CD14-positive monocyte (primary cell): Measurements from ENCODE around the gene EEFSEC. TPM values are rescaled to one million over a fixed set of nuclear protein-coding genes. Genes with fewer than 3 reads are reported as not detected.
A peak's percentile ranks its signal among the peaks of the same experiment; 100 is the strongest.

Experiments
- DNase-seq, 3 donors: peaks; one replicate each; pipeline ENCODE4 v3.0.0-alpha.2; 2011 to 2022
- H2AFZ ChIP-seq: 2 replicates; pipeline ENCODE4 v1.6.0; 2012; ENCODE audit warnings: mild to moderate bottlenecking, low read depth, low read length, inconsistent platforms; ENCODE audit not compliant: insufficient read depth, poor library complexity, severe bottlenecking
- H3K27ac ChIP-seq, 2 donors: 1 replicate in 1 of 2; 2 replicates in 1 of 2; pipeline ENCODE4 v1.5.1; 2012 to 2013; ENCODE audit warnings: low read length in 2 of 2, control low read depth in 1 of 2, inconsistent platforms in 1 of 2, low read depth in 1 of 2, mild to moderate bottlenecking in 1 of 2
- H3K27me3 ChIP-seq, 2 donors: one replicate each; pipeline versions ENCODE4 v1.6.0 to v1.6.1; 2011 to 2013; ENCODE audit warnings: low read length in 2 of 2; ENCODE audit not compliant: control insufficient read depth in 2 of 2, insufficient read depth in 2 of 2
- H3K36me3 ChIP-seq, 2 donors: replicated peaks in 1 of 2; 1 replicate in 1 of 2; 2 replicates in 1 of 2; pipeline versions ENCODE4 v1.5.1 to v1.6.1; 2012 to 2013; ENCODE audit warnings: low read length in 2 of 2, control low read depth in 1 of 2, inconsistent platforms in 1 of 2, mild to moderate bottlenecking in 1 of 2; ENCODE audit not compliant: insufficient read depth in 2 of 2, control insufficient read depth in 1 of 2
- H3K4me1 ChIP-seq, 2 donors: 1 replicate in 1 of 2; 2 replicates in 1 of 2; pipeline versions ENCODE4 v1.5.1 to v1.6.1; 2012 to 2013; ENCODE audit warnings: low read length in 2 of 2, control low read depth in 1 of 2, inconsistent platforms in 1 of 2, mild to moderate bottlenecking in 1 of 2, moderate library complexity in 1 of 2; ENCODE audit not compliant: insufficient read depth in 2 of 2, control insufficient read depth in 1 of 2
- H3K4me2 ChIP-seq: replicated peaks from 2 replicates; pipeline ENCODE3; 2012; ENCODE audit warnings: low read length, moderate library complexity, mild to moderate bottlenecking; ENCODE audit not compliant: poor library complexity, severe bottlenecking; ENCODE audit errors: extremely low read depth
- H3K4me3 ChIP-seq, 3 experiments: fragments of 200-600 bp in 1 of 3; sonication (generic) in 1 of 3; replicated peaks in 1 of 3; 1 replicate in 2 of 3; 2 replicates in 1 of 3; pipeline ENCODE4 v1.5.1; 2011 to 2013; ENCODE audit warnings: low read length in 3 of 3, mild to moderate bottlenecking in 3 of 3, control low read depth in 2 of 3, low read depth in 2 of 3, inconsistent platforms in 1 of 3, moderate library complexity in 1 of 3
- H3K79me2 ChIP-seq: 2 replicates; pipeline ENCODE4 v1.6.0; 2012; ENCODE audit warnings: mild to moderate bottlenecking, control low read depth, inconsistent platforms, low read length, moderate library complexity; ENCODE audit not compliant: insufficient read depth
- H3K9ac ChIP-seq: 2 replicates; pipeline ENCODE4 v1.6.0; 2017; ENCODE audit warnings: low read length, mild to moderate bottlenecking; ENCODE audit not compliant: insufficient read depth, poor library complexity, severe bottlenecking
- H3K9me3 ChIP-seq, 2 donors: replicated peaks in 1 of 2; 1 replicate in 1 of 2; 2 replicates in 1 of 2; pipeline versions ENCODE4 v1.5.1 to v1.6.1; 2012 to 2013; ENCODE audit warnings: low read length in 2 of 2, control low read depth in 1 of 2; ENCODE audit not compliant: control insufficient read depth in 1 of 2, insufficient read depth in 1 of 2
- H4K20me1 ChIP-seq: 2 replicates; pipeline ENCODE4 v1.6.0; 2012; ENCODE audit warnings: mild to moderate bottlenecking, low read length, control low read depth, moderate library complexity; ENCODE audit not compliant: insufficient read depth
- H3K27ac Mint-ChIP-seq, 7 donors: one replicate each; pipeline ENCODE4 v1.8.0; 2020; ENCODE audit warnings: mild to moderate bottlenecking in 7 of 7, mixed read lengths in 7 of 7, moderate library complexity in 6 of 7, inconsistent platforms in 2 of 7
- H3K27me3 Mint-ChIP-seq, 3 donors: one replicate each; pipeline ENCODE4 v1.8.0; 2021 to 2022; ENCODE audit warnings: low read depth in 3 of 3, mild to moderate bottlenecking in 3 of 3, mixed read lengths in 3 of 3, moderate library complexity in 3 of 3, inconsistent platforms in 1 of 3
- H3K36me3 Mint-ChIP-seq, 2 donors: one replicate each; pipeline ENCODE4 v1.8.0; 2020; ENCODE audit warnings: mixed read lengths in 2 of 2, inconsistent platforms in 1 of 2, mild to moderate bottlenecking in 1 of 2
- H3K4me1 Mint-ChIP-seq: one replicate; pipeline ENCODE4 v1.8.0; 2020; ENCODE audit warnings: mild to moderate bottlenecking, mixed read lengths
- H3K4me3 Mint-ChIP-seq, 2 donors: one replicate each; pipeline ENCODE4 v1.8.0; 2020; ENCODE audit warnings: mild to moderate bottlenecking in 2 of 2, mixed read lengths in 2 of 2, moderate library complexity in 1 of 2
- H3K9me3 Mint-ChIP-seq, 7 donors: one replicate each; pipeline ENCODE4 v1.8.0; 2020 to 2022; ENCODE audit warnings: mixed read lengths in 7 of 7, mild to moderate bottlenecking in 6 of 7, moderate library complexity in 6 of 7, inconsistent platforms in 2 of 7
- WGBS: methylation state at CpG from one replicate; pipeline ENCODE4 v1.1.5; 2013; ENCODE audit warnings: missing lambda C conversion rate; ENCODE audit not compliant: insufficient coverage; 5-methylcytosine and 5-hydroxymethylcytosine counted together
- intact Hi-C, 2 donors: fragments of 100-400 bp; cut with micrococcal nuclease; formaldehyde crosslinking; loops; one replicate each; pipeline versions ENCODE4 v1.15.0 to v1.15.1; 2023
- polyA plus RNA-seq, 3 donors: library from polyadenylated mRNA; depleted of rRNA in 1 of 3; unstranded in 2 of 3; stranded (reverse) in 1 of 3; fragments of 300-500 nt in 2 of 3; fragments of >200 nt in 1 of 3; fragmentation: Illumina TruSeq in 2 of 3; gene quantifications; 1 replicate in 2 of 3; 2 replicates in 1 of 3; pipeline ENCODE4 v1.2.3, GENCODE V29; 2012 to 2021
- TF ChIP-seq, protein P1 (sequence below): fragments of 200-600 bp; IDR thresholded peaks from one replicate; pipeline ENCODE4 v1.8.0; 2022; ENCODE audit warnings: antibody characterized with exemption, mild to moderate bottlenecking

EEFSEC gene
- polyA plus RNA-seq, 3 donors, result 13.3 to 14.9 (median 14.9) TPM

- intact Hi-C loops, result loop anchor here (2.0 to 5.0 kb wide), 2 partner anchors 31 to 45 kb away; partner anchors contain the start of gene EEFSEC (in 1 of the 2)
- no peaks in the 10 kb centered on the region for H4K20me1 ChIP-seq
- H3K4me2 ChIP-seq, result no peak overlapping the region
- H3K4me1 ChIP-seq, result peaks cover 15 to 19% of the 10 kb centered on the region in 2 donors
- no peak overlapping the region for H3K4me3 ChIP-seq
- no CpG with 5 or more reads among the region's 1 CpG for WGBS
- no peak overlapping the region for H3K9ac ChIP-seq
- peaks cover 14% of the 10 kb centered on the region for H3K79me2 ChIP-seq
- no peak overlapping the region for H2AFZ ChIP-seq
- DNase-seq, result no peak
- H3K27me3 ChIP-seq, result no peaks in the 10 kb centered on the region
- H3K9me3 ChIP-seq, result no peaks in the 10 kb centered on the region
- H3K27ac ChIP-seq, result no peak overlapping the region
- TF ChIP-seq, protein P1, sequence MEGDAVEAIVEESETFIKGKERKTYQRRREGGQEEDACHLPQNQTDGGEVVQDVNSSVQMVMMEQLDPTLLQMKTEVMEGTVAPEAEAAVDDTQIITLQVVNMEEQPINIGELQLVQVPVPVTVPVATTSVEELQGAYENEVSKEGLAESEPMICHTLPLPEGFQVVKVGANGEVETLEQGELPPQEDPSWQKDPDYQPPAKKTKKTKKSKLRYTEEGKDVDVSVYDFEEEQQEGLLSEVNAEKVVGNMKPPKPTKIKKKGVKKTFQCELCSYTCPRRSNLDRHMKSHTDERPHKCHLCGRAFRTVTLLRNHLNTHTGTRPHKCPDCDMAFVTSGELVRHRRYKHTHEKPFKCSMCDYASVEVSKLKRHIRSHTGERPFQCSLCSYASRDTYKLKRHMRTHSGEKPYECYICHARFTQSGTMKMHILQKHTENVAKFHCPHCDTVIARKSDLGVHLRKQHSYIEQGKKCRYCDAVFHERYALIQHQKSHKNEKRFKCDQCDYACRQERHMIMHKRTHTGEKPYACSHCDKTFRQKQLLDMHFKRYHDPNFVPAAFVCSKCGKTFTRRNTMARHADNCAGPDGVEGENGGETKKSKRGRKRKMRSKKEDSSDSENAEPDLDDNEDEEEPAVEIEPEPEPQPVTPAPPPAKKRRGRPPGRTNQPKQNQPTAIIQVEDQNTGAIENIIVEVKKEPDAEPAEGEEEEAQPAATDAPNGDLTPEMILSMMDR, result no peak
- peaks cover 0 to 1% (median 0%) of the 10 kb centered on the region in 3 donors for H3K27me3 Mint-ChIP-seq
- peaks cover 8 to 13% of the 10 kb centered on the region in 2 donors for H3K36me3 ChIP-seq
- H3K9me3 Mint-ChIP-seq, result peaks cover 0 to 4% (median 0%) of the 10 kb centered on the region in 7 donors
- H3K27ac Mint-ChIP-seq, result no peak overlapping the region
- peaks cover 15% of the 10 kb centered on the region in 2 donors for H3K36me3 Mint-ChIP-seq
- H3K4me3 Mint-ChIP-seq, result no peak overlapping the region
- H3K4me1 Mint-ChIP-seq, result peaks cover 20% of the 10 kb centered on the region
Observed at GRCh38 chr3:128122013-128122412, 31.3 kb upstream of the EEFSEC start.

DNA sequence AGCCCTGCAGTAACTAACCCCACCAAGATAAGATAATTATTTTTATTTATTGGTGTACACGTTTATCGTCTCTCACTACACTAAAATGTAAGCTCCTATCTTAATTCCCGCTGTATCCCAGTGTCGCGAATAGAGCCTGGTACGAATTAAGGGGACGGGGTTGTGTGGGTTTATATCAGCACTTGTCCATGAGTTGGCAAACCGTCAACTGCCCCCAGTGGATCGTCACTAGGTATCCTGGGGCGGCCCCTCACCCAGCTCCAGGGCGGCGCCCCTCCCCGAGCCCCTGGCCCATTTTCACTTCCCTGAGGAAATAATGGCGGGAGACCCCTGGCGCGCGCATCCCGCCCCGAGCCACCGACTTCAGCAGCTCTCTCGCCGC lies 30.1 kb upstream of the EEFSEC start:
- Histone ChIP-seq H3K79me2 (peaks cover 14% of the 10 kb centered on the region), H3K27ac (peak overlapping the region; percentile 65 to 85), H4K20me1 (no peaks in the 10 kb centered on the region), H3K4me1 (peaks cover 16 to 19% of the 10 kb centered on the region in 2 donors), H3K4me3 (peak overlapping the region; percentile 60 to 88 (median 85)), H3K27me3 (no peaks in the 10 kb centered on the region), H3K9me3 (no peaks in the 10 kb centered on the region), H3K9ac (peak overlapping the region; percentile 70), H3K4me2 (peak overlapping the region; percentile 90), H2AFZ (peak overlapping the region; percentile 90), H3K36me3 (peaks cover 4 to 6% of the 10 kb centered on the region in 2 donors)
- H3K27me3 Mint-ChIP-seq, result peaks cover 0 to 1% (median 0%) of the 10 kb centered on the region in 3 donors
- 0% methylated on average over 17 of the region's 22 CpGs for WGBS
- H3K9me3 Mint-ChIP-seq, result peaks cover 0 to 4% (median 0%) of the 10 kb centered on the region in 7 donors
- no peak for DNase-seq
- H3K4me1 Mint-ChIP-seq, result peaks cover 21% of the 10 kb centered on the region
- intact Hi-C loops, result loop anchor here (2.0 to 5.0 kb wide), 2 partner anchors 30 to 46 kb away; partner anchors contain the start of gene EEFSEC (in 1 of the 2)
- TF ChIP-seq, protein P1, result no peak
- H3K36me3 Mint-ChIP-seq, result peaks cover 6% of the 10 kb centered on the region in 2 donors
- H3K27ac Mint-ChIP-seq, result peak overlapping the region; percentile 81 to 96 (median 94)
- H3K4me3 Mint-ChIP-seq, result peak overlapping the region; percentile 93 to 96
